HuH-7.5 (cell line): ENCODE results near the gene TIPIN.
A peak's percentile ranks its signal among the peaks of the same experiment; 100 is the strongest.
"Not testable (repeated sequence)": the region's sequence is repeated elsewhere in the genome, so short reads cannot be mapped to it uniquely, and the experiment has no call there.

Source experiments
- DNase-seq: peaks from one replicate; pipeline ENCODE4 v3.0.0; 2011; ENCODE audit warnings: low spot score

Gene TIPIN, protein sequence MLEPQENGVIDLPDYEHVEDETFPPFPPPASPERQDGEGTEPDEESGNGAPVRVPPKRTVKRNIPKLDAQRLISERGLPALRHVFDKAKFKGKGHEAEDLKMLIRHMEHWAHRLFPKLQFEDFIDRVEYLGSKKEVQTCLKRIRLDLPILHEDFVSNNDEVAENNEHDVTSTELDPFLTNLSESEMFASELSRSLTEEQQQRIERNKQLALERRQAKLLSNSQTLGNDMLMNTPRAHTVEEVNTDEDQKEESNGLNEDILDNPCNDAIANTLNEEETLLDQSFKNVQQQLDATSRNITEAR

DNA sequence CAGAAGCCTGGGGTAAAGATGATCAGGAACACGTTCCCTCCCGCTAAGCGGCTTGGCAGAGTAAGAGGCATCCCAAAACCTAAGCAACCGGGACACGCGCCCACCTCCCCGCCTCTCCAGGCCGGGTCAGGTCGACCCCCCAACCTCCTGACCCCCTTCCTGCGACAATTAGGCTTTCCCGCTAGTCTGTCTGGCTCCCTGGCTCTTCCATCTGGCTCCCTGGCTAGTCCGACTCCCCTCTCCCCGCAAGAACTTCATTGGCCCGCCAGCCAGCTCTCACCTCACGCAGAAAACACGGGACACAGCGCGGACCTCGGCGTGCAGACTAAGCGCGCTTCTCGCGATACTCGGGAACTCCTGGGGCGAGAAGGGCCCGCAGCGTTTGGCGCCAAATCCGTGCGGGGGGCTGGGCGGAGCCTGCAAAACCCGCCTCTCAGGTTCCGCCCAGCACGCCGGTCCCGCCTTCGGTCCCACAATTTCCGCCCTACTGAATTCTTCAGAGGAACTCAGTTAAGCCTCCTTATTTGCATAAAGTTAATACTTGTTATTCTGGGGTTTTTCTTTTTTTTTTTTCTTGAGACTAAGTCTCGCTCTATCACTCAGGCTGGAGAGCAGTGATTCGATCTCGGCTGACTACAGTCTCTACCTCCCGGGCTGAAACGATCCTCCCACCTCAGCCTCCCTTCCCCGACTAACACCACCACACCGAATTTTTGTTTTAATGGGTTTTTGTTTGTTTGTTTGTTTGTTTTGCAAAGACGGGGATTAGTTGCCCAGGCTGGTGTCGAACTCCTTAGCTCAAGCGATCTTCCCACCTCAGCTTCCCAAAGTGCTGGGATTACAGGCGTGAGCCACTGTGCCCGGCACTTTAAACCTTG, at the start of gene TIPIN:
Gene TIPIN, minus strand, starts transcription at position 327 of the 878 bp plus-strand sequence. CDS start 3,738 bp downstream, outside the sequence.
- DNase-seq = peak; percentile 89

DNA sequence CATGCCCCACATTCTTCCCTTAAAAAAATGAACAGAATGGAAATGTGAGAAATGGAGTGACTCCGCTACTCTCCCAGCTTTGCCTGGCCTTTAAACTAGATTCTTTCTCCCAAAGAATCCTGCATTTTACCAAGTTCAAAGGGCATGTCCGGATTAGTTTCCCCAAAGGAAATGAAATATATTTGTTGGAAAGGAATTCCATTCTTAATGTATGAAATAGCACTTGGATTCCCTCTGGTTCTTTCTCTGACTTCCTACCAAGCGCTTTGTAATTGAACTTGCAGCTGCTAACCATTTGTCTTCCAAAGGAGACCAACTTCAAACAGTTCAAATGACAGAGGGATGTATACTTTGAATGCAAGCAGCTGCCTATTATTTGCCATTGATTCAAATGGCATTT, 49.1 kb upstream of the TIPIN start:
- DNase-seq = no peak

DNA sequence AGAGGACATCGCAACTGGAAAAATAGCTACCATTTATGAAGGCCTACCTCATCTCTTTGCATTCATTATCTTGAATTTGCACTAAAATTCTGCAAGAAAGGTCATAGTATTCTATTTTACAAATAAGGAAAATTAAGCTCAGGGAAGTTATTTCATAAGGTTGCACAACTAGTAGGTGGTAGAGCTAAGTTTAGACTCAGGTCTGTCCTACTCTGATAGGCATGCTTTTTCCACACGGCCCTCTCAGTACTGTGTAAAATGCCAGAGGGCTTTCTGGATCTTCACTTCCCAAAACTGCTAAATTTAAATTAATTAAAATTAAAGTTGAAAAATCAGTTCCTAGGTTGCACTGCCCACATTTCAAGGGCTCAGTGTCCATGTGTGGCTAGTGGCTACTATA, 48.5 kb upstream of the TIPIN start:
- DNase-seq = no peak

DNA sequence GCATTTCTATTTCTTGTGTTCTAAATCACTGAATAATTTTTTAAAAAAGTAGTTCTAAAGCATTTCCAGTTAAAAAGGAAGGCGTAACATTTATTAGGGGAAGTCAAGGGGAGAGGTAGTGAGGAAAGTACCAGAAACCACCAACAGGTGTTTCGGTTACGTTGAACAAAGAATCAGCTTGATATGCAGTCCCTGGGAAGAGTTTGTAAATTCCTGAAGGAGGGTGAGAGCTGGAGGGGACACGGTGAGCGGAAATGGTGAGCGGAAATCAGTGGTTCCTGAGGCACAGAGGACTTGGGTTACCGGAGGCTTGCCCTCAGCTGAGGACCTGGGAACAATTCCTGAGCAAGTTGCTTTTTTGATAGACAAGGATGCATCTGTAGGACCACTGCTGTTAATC, 48.0 kb upstream of the TIPIN start:
- DNase-seq = no peak

DNA sequence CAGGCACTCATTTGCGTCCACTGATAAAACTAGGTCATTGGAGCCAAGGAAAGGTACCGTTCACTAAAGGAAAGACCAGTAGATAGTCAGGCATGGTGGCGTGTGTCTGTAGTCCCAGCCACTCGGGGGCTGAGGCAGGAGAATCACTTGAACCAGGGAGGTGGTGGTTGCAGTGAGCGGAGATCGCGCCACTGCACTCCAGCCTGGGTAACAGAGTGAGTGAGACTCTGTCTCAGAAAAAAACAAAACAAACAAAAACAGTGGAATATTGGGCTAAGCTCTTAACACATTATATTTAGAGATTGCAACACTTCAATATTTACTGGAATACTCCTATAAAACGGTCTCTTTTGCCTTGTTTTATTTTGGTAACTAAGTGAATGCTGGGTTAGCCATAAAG, 47.6 kb upstream of the TIPIN start:
- DNase-seq = no peak

DNA sequence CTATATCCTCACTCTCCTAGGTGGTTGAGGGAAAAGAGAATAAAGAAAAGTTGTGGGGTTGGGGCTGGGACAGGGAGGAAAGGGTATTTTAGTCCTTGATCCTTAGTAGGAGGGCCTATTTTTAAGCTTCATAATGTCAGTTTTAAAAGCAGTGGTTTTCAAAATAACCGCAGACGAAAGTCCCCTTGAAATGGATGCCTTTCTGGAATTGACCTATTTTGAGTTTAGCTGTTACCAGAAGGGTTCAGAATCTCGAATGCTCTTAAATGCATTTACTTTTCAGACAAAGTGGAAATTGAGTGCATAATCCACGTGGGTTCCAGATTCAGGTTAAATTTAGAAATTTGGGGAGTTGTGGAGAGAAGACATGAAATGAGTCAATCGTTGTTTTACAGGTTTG, 46.8 kb upstream of the TIPIN start:
- DNase-seq = no peak

DNA sequence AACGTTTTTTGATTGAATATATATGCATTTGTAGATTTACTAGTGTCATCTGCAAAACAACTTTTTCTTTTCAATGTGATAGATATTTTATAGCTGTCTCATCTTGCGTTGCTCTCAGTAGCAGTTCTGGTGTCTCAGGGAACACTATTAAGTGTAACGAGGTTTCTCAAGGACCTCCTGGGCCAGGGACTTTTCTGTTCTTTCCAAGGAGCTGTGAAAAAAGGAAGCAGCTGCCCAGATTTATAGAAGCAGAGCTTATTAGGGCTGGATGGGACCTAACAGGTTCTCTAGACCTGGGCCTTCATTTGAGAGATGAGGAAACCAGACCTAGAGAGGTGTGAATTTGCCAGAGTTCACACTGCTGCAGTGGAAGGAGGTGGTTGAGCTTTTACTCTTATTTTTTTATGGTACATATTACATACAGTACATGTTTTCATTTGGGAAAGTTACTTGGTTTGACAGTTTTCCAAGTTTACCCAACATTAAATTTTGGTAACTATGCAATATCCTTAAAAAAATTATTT, 46.3 kb upstream of the TIPIN start:
- DNase-seq = no peak

DNA sequence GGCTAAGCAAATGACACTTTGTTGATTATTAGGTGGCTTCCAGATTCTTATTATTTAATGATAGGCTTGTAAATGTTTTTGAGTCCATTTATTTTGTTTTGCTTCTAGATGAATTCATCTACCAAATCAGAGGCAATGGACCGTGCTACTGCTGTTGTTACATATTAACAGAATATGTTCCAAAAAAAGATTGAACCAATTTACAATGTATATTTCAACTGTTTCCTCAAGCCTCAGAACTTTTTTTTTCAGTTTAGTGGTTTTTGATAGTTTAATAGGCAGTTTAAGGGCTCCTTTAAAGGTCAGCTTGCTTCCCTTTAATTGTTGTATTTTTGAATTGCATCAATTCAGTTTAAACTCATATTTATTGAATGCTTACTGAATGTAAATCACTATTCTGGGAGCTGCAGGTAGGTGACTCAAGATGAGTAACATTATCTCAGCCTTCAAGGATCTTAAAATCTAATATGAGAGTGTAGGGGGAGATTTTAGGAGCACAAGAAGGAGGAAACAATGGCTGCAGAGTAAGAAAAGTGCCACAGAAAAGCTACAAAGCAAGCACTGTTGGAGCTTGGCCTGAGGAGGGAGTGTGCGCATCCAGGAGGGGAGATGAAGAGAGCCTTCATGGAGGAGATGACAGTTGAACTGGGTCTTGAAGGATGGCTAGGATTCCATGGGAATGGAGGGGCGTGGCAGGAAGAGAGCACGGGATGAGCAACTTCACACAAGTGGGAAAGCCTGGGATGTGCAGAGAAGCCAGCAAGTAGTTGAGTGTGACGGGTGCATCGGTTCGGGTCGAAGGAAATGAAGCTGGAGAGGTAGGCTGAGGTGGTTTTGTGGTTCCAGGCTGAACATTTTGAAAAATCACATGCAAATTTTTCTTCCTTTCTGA, 44.9 kb upstream of the TIPIN start:
- DNase-seq = no peak

DNA sequence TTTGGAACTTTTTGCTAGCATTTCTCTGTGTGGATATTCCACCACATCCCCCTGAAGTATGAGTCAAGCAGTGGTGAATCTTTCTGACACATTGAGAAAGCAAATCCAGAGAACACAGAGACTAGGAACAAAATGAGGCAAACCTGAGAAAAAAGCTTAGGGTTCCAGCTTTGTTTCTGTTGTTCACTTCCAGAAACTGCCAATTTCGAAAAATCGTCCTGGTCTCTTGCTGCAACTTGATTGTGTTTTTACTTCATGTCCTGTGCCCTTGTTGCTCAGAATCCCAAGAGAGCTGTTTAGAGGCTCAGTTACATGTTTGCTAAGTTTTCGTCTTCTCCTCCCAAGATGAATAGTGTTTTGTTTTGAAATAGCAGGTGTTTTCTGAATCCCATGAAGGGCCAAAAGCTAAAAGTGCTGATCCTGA, 43.9 kb upstream of the TIPIN start:
- no peak for DNase-seq

DNA sequence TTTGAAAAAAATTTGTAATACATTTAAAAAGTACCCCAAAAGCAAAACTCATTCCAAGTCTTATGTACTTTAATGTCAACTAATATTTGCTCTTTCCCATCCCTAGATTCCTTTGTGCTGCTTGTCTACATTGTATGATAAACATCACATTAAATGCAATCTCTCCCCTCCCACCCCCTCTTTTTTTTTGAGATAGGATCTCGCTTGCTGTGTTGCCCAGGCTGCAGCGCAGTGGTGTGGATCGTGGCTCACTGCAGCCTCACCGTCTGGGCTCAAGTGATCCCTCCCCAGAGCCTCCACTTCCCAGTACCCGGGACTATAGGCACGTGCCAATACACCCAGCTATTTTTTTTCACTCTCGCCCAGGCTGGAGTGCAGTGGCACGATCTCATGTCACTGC, 42.8 kb upstream of the TIPIN start:
- no peak for DNase-seq

DNA sequence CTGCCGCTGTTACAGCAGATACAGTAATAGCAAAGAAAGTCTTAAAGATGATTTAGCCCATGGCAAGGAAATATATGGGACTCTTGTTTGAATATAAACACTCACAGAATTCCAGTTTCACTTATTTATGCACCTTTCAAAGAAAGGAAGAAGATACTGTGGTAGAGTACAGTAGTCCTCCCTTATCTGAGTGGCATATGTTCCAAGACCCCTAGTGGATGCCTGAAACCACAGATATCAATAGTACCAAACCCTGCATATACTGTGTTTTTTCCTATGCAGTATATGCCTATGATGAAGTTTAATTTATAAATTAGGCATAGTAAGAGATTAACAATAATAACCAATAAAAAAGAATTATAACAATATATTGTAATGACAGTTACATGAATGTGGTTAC, 38.4 kb upstream of the TIPIN start:
- no peak for DNase-seq

DNA sequence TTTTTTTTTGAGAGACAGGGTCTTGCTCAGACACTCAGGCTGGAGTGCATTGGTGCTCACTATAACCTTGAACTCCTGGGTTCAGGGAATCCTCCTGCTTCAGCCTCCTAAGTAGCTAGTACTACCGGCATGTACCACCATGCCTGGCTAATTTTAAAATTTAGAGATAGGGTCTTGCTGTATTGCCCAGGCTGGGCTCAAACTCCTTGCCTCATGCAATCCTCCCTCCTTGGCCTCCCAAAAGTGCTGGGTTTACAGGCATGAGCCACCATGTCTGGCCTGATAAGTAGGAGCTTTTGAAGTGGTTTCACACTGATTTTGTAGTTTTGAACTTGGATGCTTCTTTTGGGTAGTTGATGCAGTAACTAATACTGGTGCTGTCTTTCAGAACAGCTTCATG, 38.0 kb upstream of the TIPIN start:
- no peak for DNase-seq

DNA sequence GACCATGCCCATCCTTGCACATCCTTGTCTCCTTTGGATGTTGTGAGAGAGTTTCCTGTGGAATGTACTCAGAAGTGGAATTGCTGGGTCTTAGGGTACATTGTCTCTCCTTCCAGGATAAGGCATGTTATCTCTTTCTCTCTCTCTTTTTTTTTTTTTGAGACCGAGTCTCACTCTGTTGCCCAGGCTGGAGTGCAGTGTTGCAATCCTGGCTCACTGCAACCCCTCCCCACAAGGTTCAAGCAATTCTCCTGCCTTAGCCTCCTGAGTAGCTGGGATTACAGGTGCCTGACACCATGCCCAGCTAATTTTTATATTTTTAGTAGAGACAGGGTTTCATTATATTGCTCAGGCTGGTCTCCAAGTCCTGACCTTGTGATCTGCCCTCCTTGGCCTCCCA, 36.6 kb upstream of the TIPIN start:
- DNase-seq = not testable (repeated sequence)

DNA sequence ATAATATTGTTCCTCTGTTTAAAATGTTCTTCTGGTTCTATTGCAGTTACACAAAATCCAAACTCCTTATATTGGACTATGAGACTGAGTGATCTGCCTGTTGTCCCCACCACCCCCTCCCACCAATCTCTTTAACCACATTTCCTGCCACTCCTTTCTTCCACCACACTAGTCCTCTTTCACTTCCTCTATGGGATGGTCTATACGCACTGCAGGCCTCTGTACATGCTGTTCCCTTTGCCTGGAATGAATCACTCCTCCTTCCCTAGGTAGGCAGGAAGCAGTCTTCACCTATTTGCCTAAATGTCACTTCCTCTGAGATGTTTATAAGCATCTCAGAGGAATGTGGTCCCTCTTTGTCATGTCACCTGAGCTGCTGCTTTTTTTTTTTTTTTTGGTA, 34.2 kb upstream of the TIPIN start:
- no peak for DNase-seq

DNA sequence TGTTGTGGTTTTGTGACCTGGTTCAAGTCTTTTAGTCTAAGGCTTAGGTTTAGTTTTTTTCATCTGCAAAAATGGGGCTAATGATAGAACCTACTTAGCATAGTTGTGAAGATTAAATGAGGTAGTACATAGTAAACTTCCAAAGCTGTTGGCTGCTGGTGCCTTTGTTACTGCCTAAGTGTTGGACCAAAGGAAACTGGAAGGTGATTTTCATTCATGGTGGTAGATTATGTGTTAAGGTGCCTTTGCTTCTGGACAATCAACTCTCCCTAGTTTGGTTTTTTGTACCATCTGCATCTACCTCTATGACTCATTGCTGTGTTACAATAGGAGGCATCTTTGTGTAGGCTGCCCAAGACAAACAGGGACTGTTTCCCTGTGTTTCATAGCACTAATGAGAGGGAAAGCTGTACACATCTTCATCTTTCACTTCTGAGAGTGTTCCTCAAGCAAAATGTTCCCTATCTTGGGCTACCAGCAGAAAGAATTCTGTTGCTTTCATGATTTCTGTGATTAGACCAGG, 33.4 kb upstream of the TIPIN start:
- DNase-seq = no peak

DNA sequence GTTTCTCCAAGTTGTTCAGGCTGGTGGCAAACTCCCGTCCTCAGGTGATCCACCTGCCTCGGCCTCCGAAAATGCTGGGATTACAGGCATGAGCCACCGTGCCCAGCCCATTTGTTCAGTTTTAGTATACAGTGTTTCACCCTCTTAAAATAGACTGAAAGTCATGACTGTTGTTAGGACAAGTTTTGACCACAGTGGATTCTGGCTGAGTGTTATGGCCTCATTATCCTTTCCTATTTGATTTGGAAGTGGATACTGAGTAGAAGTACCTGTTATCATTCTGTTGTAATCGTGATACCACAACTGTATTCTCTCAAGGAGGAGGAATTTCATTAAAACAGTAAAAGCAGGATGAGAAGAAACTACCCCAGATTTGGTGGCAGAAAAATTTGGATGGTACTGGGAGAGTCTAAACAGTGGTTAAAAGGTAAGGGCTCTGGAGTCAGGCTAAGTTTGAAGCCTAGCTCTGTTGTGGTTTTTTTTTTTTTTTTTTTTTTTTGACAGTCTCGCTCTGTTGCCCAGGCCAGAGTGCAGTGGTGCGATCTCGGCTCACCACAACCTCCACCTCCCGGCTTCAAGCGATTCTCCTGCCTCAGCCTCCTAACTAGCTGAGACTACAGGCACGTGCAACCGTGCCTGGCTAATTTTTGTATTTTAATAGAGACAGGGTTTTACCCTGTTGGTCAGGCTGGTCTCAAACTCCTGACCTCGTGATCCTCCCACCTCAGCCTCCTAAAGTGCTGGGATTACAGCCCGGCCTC, 32.8 kb upstream of the TIPIN start:
- DNase-seq = no peak

DNA sequence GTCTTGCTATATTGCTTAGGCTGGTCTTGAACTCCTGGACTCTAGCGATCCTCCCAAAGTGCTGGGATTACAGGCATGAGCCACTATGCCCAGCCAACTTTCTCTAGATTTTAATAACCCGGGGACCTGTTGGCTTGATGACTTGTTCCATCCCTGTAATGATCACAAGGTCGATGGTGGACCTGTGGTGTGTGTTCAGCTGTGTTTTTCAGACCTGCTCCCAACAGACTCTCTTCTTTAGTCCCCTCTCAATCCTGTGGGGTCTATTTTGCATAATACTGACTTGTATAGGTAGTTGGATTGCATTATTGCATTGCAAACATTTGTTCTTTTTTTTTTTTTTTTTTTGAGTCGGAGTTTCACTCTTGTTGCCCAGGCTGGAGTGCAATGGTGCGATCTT, 32.1 kb upstream of the TIPIN start:
- DNase-seq = no peak

DNA sequence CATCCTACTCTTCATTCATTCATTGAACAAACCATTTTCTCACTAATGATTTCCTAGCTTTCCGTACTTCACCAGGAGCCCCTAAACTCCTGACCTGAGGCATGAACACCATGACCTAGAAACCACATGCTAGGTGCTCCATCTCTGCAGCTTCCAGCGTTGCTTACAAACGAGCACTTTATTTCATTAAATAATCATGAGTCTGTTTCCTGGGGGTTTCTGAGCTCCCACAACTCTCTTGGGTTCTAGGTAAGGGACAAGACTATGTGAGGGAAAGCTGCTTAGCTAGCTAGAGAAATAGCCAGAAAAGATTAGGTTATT, 31.5 kb upstream of the TIPIN start:
- no peak for DNase-seq

DNA sequence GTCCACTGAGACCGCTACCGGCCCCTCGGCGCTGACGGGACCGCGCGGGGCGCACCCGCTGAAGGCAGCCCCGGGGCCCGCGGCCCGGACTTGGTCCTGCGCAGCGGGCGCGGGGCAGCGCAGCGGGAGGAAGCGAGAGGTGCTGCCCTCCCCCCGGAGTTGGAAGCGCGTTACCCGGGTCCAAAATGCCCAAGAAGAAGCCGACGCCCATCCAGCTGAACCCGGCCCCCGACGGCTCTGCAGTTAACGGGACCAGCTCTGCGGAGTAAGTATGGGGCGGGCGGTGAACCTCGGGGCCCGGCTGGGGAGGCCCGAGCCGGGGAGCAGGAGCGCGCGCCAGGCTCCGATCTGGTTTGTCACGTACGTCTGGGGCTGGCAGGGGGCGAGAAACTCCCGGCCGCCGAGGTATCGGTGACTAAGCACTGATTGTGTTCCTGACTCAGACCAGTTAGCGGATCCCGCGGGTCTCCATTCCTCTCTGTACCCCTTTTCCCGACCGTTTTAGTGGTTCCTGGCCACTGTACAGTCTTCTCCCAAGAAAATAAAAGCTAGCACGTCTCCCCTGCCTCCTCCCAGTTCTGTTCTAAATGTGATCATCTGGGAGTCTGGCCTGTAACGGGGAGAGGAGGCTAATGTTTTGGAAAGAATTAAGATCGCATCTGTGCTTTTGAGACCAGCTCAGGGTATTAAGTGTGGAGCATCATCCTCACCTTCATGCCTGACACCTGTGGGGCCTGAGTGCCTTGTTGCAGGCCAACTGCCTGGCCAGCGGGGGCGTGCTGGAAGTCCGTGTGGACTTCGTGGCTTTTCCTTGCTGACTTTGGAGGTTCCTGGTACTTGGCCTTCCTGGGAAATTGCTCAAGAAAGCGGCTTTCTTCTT, 30.9 kb upstream of the TIPIN start:
- DNase-seq = peak; percentile 88
